NCI-H345 (cell line): ENCODE results near the gene HMGA1.

Experiments
- DNase-seq: peaks from one replicate; lab custom pipeline; 2025; lab: John Stamatoyannopoulos, UW

The HMGA1 gene

GRCh38 chr6:34236443-34237315 lies at the start of gene HMGA1:
TSS of gene HMGA1 (plus strand) at chr6:34236873. CDS start at chr6:34240781, 3,908 bp downstream.
- DNase-seq = peak; percentile 90

- DNase-seq = no peak
Observed at GRCh38 chr6:34189806-34190503, 46.7 kb upstream of the HMGA1 start.

- no peak for DNase-seq
Observed at GRCh38 chr6:34190504-34191122, 46.1 kb upstream of the HMGA1 start.

GRCh38 chr6:34194772-34195171 lies 41.9 kb upstream of the HMGA1 start:
- DNase-seq = no peak

GRCh38 chr6:34195726-34196115 lies 41.0 kb upstream of the HMGA1 start:
- no peak for DNase-seq

- DNase-seq = peak; percentile 53
Observed at GRCh38 chr6:34196116-34196832, 40.4 kb upstream of the HMGA1 start.

- DNase-seq = no peak
Observed at GRCh38 chr6:34196833-34197195, 39.9 kb upstream of the HMGA1 start.

- no peak for DNase-seq
Observed at GRCh38 chr6:34200340-34200971, 36.2 kb upstream of the HMGA1 start.

GRCh38 chr6:34201455-34202107 lies 35.1 kb upstream of the HMGA1 start:
- DNase-seq = no peak

- no peak for DNase-seq
Observed at GRCh38 chr6:34202329-34203201, 34.1 kb upstream of the HMGA1 start.

GRCh38 chr6:34204693-34205092 lies 32.0 kb upstream of the HMGA1 start:
- DNase-seq = no peak

GRCh38 chr6:34205466-34205865 lies 31.2 kb upstream of the HMGA1 start:
- no peak for DNase-seq

- DNase-seq = no peak
Observed at GRCh38 chr6:34205916-34206315, 30.8 kb upstream of the HMGA1 start.

GRCh38 chr6:34206726-34207125 lies 29.9 kb upstream of the HMGA1 start:
- DNase-seq = no peak

- DNase-seq = no peak
Observed at GRCh38 chr6:34207695-34208443, 28.8 kb upstream of the HMGA1 start.

- DNase-seq = no peak
Observed at GRCh38 chr6:34213772-34214171, 22.9 kb upstream of the HMGA1 start.

GRCh38 chr6:34218691-34219090 lies 18.0 kb upstream of the HMGA1 start:
- no peak for DNase-seq

GRCh38 chr6:34223381-34223955 lies 13.2 kb upstream of the HMGA1 start:
- no peak for DNase-seq
